CD4-positive, alpha-beta T cell treated with Interleukin-2 at 100 ng/mL for 4 hours (primary cell): ENCODE results near the gene COX7A2L.
"Not testable (repeated sequence)": the region's sequence is repeated elsewhere in the genome, so short reads cannot be mapped to it uniquely, and the experiment has no call there.

ENCODE experiments used
- DNase-seq: peaks from one replicate; pipeline ENCODE4 v3.0.0-alpha.2; 2020; ENCODE audit warnings: low spot score

COX7A2L gene

DNA sequence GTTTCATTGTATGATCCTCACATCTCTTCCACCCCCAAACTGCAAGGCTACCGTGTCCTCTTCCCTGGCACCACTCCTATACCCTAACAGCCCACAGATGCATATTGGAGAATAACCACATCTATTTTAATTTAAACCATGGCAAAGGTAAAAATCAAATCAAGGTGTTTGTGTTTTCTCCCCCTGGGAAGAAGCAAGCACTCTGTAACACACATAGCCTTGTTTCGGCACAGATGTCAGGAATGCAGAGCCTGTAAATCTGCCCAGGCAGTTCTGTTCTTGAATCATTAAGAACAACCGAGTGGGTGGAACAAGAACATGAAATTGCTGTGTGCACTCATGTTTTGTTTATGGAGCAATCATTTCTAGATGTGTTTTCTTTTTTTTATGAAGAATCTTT lies 6.8 kb upstream of the COX7A2L start:
- DNase-seq, result no peak

GRCh38 chr2:42366411-42366810 lies 5.4 kb upstream of the COX7A2L start:
- DNase-seq, result no peak

DNA sequence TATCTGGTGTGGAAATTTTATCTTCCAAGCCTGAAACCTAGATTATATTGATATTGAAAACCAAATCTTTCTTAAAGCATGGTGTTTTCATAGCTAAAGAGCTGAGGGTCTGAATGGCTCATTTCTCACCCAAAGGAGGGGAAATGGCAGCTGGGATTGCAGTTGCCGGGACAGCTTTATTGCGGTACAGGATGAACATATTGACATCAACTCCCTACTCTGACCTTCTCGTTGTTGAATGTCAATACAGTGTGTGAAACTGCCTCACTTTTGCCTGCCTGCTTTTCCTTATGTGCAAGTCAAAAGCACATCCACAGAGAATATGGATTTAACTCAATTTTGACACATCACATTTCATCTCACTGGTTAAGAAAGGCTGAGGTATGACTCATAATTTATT lies 3.6 kb upstream of the COX7A2L start:
- DNase-seq, result no peak

GRCh38 chr2:42363413-42363812 lies 2.4 kb upstream of the COX7A2L start:
- no peak for DNase-seq

DNA sequence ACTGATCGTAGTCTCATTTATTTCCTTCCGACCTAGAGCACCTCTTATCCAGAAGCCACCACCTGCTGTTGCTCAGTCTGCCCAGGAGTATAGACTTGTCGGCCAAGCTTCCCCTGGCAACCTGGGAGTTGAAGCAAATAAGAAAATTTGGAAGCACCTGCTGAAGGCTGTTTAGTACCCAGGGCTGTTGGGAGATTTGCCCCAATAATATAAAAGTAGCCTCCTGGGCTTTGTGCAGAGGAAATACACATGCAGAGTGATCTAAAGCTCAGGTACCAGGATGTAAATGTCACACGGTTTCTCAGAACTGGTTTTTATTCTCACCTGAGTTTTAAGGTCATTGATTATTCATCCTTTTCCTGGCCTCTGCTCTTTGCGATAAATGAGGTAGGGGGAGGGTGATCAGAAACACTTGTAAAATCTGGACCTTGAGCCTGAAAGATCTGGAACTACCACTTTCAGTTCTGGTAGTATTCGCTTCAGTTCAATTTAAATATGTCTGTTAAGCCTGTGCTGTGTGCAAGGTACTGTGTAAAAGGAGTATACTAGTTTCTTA lies 789 bp upstream of the COX7A2L start:
- DNase-seq, result peak; percentile 54

GRCh38 chr2:42360493-42360889 lies 526 bp downstream of the COX7A2L start:
- no peak for DNase-seq

GRCh38 chr2:42359965-42360483 lies 993 bp downstream of the COX7A2L start:
- DNase-seq, result peak; percentile 9

DNA sequence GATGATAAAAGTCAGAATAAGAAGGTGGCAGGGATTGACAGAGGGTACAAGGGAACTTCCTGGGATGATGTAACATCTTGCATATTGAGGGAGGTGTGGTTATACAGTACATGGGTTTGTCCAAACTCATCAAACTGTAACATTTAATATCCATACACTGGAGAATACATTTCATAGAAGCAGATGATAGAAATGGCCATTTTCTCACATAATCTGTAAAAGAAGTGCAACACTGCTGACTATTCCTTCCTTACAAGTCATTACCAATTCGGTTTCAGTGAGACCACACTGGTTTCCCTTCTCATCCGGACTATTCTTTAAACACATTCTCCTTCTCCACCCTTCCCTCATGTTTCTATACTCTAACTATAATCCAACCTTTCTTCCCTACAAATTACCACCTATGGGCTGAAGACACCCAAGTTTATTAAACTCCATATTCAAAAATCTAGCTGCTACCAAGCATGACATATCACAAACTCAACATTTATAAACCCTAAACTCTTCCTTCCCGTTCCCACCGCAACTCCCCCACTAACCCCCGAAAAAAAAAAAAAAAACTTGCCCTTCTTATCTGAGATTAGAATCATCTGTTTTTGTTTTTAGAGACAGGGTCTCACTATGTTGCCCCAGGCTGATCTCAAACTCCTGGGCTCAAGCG lies 1.6 kb downstream of the COX7A2L start:
- DNase-seq, result no peak

- DNase-seq, result no peak
These were observed 7.1 kb downstream of the COX7A2L start for GRCh38 chr2:42353792-42354429.

DNA sequence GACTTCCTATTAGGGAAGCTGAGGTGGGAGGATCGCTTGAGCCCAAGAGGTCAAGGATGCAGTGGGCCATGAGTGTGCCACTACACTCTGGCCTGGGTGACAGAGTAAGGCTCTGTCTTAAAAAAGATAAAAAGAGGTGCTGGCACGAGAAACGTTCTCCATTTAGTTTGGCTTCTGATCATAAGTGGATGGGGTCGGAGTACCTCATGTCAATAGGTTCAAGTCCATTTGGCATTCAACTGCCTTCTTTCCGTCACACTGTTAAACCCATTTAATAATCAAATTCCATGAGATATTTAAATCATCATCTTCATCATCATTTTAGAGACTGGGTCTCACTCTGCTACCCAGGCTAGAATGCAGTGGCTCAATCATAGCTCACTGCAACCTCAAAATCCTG lies 9.2 kb downstream of the COX7A2L start:
- no peak for DNase-seq

GRCh38 chr2:42350434-42351063 lies 10.5 kb downstream of the COX7A2L start:
- no peak for DNase-seq

DNA sequence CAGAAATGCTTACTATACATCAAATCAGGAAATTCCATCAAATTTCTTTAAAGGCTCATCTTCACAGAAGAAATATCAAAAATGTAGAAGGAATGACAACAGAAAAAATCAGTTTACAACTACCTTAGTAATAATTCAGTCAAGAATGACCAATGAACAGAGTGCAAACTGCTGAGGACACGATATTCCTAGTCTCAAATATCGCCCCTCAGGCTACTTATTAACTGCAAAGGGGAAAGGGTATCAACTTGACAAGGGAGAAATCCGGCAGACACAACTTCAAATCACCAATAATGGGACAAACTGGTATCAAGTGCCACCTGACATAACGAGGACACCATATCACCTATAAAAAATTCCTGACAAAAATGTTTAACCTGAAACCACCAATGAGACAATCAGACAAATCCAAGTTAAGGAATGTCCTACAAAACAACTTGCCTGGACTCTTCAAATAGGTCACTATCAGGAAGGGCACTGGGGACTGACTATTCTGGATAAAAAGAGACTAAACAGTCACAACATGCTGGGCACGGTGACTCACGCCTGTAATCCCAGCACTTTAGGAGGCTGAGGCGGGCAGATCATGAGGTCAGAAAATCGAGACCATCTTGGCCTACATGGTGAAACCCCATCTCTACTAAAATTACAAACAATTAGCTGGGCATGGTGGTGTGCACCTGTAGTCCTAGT lies 12.8 kb downstream of the COX7A2L start:
- DNase-seq, result no peak

DNA sequence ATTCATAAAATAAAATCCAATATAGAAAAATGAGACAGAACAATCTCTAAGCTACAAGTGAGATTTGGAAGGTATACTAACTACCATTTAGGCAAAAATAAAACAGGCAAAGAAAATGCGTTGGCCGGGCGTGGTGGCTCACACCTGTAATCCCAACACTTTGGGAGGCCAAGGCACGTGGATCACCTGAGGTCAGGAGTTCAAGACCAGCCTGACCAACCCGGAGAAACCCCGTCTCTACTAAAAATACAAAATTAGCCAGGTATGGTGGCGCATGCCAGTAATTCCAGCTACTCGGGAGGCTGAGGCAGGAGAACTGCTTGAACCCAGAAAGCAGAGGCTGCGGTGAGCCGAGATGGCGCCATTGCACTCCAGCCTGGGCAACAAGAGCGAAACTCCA lies 13.5 kb downstream of the COX7A2L start:
- not testable (repeated sequence) for DNase-seq

- not testable (repeated sequence) for DNase-seq
These were observed 14.2 kb downstream of the COX7A2L start for GRCh38 chr2:42346856-42347255.

GRCh38 chr2:42345986-42346385 lies 15.0 kb downstream of the COX7A2L start:
- DNase-seq, result no peak

DNA sequence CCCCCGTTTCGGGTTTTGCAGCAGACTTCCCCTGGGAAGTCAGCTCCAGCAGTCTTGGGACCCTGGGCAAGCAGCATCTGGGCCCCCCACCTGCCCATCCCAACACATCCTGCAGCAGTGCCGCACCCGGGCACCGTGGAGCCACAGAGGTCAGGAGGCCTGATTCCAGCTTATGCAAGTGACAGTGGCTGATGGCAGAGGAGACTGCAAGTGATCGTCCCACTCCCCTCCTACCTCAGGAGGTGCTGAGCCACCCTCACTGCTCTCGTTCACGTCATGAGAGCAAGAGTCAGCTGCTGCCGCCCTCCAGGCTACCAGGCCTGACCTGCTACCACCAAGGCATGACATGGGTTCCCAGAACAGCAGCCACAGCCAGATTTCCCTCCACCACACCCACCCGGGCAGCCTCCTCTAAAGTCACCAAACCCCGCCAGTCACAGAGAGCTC lies 18.2 kb downstream of the COX7A2L start:
- no peak for DNase-seq

- DNase-seq, result no peak
These were observed 18.8 kb downstream of the COX7A2L start for GRCh38 chr2:42342061-42342794.

DNA sequence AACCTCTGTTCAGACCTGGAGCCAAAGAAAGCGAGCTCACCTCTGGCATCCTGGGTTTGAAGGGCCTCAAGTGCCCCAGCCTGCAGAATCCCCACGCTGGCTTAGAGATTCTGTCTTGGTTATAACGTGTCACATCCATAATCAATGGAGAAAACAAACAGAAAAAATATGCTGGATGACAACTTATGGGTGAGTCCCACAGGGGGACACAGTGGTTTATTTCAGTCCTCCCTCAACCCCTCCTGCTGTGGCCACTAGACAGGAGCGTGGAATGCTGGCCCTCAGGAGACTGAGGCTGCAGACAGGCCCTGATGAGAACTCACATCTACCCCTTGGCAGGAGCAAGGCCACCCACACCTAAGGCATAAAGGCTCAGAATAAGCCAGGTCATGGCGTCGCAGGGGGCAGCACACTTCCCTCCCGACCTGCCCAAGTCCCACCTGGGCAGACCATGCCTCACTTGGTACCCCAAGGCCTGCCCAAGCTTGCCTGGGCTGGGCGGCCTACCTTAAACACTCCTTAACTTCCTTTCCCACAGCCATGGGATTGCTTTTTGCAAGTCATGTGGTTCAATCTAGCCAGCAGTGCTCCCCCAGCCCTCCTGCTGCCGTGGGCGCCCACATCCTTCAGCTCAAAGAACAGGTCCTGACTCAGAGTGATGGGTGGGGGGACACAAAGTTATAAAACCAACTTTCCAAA lies 19.9 kb downstream of the COX7A2L start:
- DNase-seq, result no peak

- DNase-seq, result no peak
These were observed 20.7 kb downstream of the COX7A2L start for GRCh38 chr2:42340045-42340937.
